ENCODE measurements around the gene RARRES2. TPM values are rescaled to one million over a fixed set of nuclear protein-coding genes. Genes with fewer than 3 reads are reported as not detected.
A peak's percentile ranks its signal among the peaks of the same experiment; 100 is the strongest.

Gene RARRES2
- total and polyA plus RNA-seq, 2 of the 13 experiments (the other 11 are each of a cell fraction or from before 2014, with no cell fraction given) = 134 to 172 TPM

- no peak for TF ChIP-seq ZBTB2 (CRISPR knock-in tag; IDR thresholded peaks at IDR 0.05; ENCODE audit: low read depth)
- TF ChIP-seq ZNF788 (CRISPR knock-in tag; IDR thresholded peaks at IDR 0.05; ENCODE audit: borderline replicate concordance) = no peak; the same call in 1 of the 2 replicates
- no peak for TF ChIP-seq ZNF10 (CRISPR knock-in tag; IDR thresholded peaks at IDR 0.05; ENCODE audit: borderline replicate concordance, low read depth)
- no peak for TF ChIP-seq PLRG1 (conservative IDR thresholded peaks at IDR 0.05)
- no peak for TF ChIP-seq IKZF5 (CRISPR knock-in tag; IDR thresholded peaks at IDR 0.05)
- peak; percentile 8; the same call in 1 of the 2 replicates for TF ChIP-seq NR2F2 (IDR thresholded peaks at IDR 0.05; ENCODE audit: borderline replicate concordance, low read depth)
- no peak for TF ChIP-seq EHMT2 (IDR thresholded peaks at IDR 0.05; ENCODE audit: borderline replicate concordance, low read depth, low read length)
- no peak for TF ChIP-seq SCMH1 (CRISPR knock-in tag; IDR thresholded peaks at IDR 0.05; ENCODE audit: borderline replicate concordance)
- TF ChIP-seq ZSCAN5A (CRISPR knock-in tag; IDR thresholded peaks at IDR 0.05; ENCODE audit: borderline replicate concordance) = no peak
- TF ChIP-seq NFAT5 (CRISPR knock-in tag; IDR thresholded peaks at IDR 0.05) = no peak
- no peak for TF ChIP-seq ZNF709 (CRISPR knock-in tag; IDR thresholded peaks at IDR 0.05)
- no peak for TF ChIP-seq TOE1 (CRISPR knock-in tag; IDR thresholded peaks at IDR 0.05)
- TF ChIP-seq ZBTB4 (CRISPR knock-in tag; IDR thresholded peaks at IDR 0.05; ENCODE audit: borderline replicate concordance) = no peak
- no peak for TF ChIP-seq ZSCAN30 (CRISPR knock-in tag; IDR thresholded peaks at IDR 0.05)
- TF ChIP-seq PRPF4 (IDR thresholded peaks at IDR 0.05; ENCODE audit: low read depth, low read length, poor library complexity, severe bottlenecking) = peak; percentile 71
These were observed 27.7 kb upstream of the RARRES2 start (continued) for GRCh38 chr7:150368884-150369747.

Data from HepG2 (cell line).